ENCODE results near the gene ETV6.
A peak's percentile ranks its signal among the peaks of the same experiment; 100 is the strongest.
"Not testable (repeated sequence)": the region's sequence is repeated elsewhere in the genome, so short reads cannot be mapped to it uniquely, and the experiment has no call there.

The ETV6 gene

DNA sequence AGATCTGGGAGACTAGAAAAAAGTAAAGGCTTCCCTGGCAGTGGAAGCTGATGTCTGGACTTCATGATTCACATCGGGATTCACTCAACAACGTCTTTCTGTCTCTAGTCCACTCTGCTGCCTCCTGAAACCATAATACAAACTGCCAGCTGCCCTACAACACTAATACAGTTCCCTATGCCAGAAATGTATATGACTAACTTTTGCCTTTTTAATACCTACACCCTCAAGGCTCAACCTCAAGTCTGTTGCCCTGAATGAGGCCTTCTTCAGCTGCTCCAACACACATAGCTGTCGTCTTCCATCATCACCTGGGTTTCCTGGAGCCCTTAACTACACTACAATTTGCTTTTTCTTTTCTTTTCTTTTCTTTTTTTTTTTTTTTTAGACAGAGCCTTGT, 238.6 kb downstream of the ETV6 start:
- DNase-seq (ENCODE audit: low read depth): no peak

DNA sequence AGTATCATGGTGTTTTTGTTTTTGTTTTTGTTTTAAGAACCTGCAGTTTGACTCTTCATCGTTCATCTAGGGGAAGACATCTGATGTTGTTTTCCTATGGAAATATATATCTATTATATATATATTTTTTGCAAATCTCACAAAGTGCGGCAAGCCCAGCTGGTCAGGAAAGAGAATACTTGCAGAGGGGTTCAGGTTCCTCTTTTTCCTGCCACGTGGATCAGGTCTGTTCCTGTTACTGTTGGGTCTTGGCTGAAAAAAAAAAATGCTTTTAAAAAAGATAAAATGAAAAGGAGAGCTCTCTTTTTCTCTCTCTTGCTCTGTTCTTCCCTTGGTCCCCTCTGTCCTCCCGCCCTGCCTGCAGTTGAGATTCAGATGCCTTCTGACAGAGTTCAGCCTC, 241.9 kb downstream of the ETV6 start:
- no peak for DNase-seq (ENCODE audit: low read depth)

DNA sequence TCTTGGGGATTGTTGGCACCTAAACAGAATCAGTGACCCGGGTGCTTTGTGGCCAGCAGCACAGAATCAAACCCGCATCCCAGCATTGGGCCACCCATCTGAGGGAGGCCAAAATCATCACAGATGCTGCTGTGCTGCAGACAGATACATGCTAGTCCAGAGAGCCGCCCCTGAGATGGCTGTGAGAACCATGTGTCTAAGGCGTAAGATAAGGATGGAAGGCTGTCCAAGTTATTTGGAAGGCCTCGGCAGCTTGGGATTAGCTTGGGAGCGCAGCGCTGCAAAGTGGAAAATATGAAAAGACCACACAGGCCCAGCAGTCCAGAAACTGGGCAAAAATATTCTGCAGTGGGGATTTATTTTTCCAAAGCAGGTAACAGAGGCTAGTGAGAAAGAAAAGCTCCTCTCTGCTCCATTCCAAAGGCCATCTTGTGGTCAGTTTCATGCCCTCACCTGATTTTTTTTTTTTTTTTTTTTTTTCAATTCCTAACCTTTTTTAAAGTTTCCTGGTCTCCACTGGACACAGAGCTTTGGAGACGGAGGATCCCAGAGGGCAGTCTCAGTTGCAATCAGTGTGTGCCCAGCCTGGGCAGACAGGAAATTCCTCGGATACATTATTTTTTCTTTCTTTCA, 242.4 kb downstream of the ETV6 start:
- DNase-seq (ENCODE audit: low read depth): peak; percentile 20

DNA sequence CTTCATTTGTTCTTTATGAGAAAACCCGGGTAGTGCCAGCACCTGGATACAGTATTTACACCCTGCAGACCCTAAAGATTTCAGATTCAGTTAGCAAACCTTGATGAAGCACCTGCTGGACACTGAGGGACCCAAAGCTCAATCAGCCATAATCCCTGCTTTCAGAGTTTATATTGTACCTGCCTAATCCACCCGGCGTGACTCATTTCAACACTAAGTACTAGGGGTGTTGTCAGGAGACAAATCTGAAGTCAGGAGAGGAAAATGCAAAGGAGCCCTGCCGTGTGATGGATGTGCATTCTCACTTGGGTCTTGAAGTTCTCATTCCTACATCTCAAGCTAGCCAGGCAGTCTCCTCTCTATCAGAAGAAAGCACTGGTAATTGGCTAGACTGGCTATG, 244.5 kb downstream of the ETV6 start:
- DNase-seq (ENCODE audit: low read depth): no peak

DNA sequence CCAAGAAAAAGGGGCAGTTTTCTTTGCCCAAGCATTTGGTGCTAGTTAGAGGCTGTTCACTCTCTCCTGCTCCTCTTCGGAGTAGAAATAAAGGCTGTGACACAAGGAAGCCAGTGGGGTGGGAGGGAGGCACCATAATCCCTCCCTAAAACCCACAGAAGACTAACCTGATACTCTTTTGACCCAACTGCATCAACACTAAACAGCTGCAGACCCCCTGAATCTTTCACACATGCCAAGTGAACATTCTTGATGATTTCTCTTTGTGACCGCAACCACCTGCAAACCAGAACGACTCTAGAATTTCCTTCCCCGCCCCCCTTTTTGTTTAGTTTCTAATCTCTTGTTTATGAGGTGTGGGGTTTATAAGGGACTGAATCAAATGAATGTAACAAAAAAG, 245.4 kb downstream of the ETV6 start:
- DNase-seq (ENCODE audit: low read depth): no peak

DNA sequence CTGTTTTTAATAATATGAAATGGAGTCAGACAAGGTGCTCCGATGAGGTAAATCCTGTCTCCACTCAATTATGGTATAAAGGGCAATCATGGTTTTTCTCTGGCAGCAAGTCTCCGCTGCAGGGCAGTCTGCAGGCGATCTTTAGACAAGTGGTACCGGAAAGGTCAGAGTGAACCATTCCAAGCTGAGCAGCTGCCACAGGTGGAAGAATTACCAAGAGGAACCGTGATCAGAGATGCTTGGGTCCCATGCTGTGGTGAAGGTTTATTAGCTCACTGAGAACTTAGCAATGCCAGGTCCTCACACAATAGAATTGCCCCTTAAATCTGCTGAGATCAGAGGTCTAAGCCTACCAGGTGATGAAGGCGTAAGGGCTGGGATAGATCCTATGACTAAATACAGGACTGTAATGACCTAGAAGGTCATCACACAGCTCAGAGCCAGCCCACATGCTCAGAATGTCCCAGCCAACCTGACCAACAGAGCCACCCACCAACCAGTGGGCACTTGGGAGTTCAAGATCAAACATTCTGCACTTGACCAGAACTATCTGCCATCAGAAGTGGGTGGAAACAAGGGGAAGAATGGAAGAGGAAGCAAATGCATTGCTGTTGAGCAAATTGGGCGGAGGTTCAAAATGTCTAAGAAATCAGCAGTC, 246.1 kb downstream of the ETV6 start:
- no peak for DNase-seq (ENCODE audit: low read depth)

DNA sequence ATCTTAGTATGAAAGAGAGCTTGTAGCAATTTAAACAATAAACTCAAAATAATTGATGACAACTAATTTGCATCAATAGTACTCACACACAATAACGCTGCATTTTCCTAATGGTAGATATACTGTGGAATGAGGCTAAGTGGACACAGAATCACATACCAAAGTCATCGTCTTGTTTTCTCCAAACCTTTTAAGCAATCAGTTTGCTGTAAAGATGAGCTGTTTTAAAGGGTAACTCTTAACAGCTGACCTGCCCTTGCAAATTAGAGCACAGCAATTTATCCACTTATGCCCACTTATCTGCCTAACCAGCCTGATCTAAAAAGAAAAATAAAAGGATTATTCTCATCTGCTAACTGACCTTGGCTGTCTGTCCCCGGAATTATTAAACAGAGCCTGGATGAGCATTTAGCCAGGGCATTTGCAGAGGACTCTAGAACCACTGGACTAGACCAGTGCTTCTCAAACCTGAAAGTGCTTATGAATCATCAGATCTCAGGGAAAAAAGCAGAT, 247.0 kb downstream of the ETV6 start:
- DNase-seq (ENCODE audit: low read depth): no peak

DNA sequence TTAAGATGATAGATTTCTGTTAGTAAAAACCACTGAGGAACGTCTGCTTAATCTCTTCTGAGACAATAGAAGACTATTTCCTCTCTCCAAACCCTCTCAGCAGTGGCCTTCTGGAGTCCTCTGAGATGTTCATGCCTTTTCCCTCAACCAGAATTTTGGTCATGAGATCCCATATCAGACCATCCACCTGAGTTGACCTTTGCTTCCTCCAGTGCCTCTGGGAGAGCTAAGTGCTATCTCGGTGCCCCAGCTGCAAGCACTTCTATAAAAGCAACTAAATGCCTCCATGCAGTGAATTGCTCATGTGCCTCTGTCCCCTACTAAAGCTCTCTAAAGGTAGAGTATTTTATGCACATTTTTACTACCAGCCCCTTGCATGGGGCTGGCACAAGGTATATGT, 248.4 kb downstream of the ETV6 start:
- no peak for DNase-seq (ENCODE audit: low read depth)

DNA sequence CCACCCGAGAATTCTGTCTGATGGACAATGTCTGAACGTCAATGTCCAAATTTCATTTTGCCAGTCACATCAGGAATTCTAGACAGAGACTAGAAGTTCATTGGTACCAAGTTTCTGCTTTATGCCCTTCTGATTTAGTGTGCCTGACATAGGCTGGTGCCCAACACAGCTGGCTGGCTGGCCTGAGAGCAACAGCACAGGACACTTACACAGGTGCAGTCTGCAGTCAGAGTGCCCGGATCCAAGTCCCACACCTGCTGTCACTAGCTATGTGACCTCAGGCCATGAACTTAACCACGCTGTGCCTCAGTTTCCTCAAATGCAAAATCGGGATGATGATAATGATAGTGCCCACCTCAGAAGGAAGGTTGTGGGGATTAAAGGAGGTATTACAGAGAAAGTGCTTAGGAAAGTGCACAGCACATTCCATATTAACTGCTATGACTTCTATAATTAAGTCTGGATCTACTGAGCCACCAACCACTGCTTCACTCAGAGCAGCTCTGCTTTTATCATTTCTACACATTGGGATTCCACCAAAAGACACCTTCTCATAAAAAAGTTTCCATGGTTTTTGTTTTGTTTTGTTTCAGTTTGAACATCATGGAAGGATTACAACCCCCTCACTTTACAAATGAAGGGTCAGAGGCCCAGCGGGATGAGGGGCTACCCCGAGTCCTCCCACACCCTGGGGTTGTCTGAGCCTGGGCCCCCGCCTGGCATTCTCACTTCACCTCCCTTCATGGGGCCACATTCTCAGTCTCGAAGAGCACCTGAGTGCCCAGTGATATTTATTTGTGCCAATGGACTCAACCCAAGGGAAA, 252.4 kb downstream of the ETV6 start:
- DNase-seq (ENCODE audit: low read depth): no peak

DNA sequence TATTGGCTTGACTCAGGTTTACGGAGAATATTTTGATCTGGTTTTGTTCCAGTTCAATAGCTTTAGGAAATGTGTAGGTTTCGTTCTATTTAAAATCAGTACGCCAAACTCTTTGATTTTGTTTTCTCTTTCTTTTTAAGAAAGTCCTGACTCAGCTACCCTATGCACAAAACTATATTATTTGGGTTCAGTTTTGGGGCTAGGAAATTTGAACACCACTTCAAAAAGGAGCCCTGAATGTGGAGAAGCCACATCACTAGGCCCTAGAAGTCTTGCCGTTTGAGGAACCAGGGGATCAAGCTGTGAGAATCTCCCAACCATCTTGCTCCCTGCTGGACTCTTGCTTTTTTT, 253.0 kb downstream of the ETV6 start:
- no peak for DNase-seq (ENCODE audit: low read depth)

DNA sequence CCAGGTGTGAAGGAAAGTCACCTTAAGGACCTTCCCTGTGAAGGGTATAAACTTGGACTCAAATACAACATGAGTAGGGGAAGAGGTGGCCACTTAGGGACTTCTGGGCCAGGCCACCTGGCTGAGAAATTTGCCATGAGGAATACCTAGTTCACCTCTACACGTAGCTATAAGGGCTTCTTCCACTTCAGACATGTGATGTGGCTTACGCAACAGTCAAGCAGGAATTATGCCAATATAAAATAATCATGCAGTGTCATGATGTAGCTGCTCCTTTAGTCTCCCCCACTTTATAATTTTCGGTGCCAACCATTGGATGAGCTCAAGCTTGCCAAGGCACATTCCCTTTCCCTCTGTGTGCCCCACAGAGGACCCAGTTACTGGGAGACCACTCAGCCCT, 254.7 kb downstream of the ETV6 start:
- DNase-seq (ENCODE audit: low read depth): no peak

DNA sequence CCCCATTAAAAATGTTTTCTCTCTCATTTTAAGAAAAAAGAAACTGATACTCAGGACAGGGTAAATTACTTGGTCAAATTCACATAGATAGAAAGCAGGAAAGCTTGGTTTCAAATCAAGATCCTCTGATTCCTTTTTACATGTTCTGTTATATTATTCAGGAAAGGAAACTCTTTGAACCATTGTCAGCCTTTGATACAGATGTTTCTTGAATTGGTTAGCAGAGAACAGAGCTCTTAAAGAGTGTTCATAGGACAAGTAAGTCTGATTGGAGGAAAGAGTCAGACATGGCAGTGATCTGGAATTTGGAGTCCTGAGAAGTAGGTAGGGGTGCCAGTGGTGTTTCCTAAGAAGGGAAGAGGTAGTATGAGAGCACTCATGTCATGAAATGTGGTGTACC, 256.1 kb downstream of the ETV6 start:
- no peak for DNase-seq (ENCODE audit: low read depth)

DNA sequence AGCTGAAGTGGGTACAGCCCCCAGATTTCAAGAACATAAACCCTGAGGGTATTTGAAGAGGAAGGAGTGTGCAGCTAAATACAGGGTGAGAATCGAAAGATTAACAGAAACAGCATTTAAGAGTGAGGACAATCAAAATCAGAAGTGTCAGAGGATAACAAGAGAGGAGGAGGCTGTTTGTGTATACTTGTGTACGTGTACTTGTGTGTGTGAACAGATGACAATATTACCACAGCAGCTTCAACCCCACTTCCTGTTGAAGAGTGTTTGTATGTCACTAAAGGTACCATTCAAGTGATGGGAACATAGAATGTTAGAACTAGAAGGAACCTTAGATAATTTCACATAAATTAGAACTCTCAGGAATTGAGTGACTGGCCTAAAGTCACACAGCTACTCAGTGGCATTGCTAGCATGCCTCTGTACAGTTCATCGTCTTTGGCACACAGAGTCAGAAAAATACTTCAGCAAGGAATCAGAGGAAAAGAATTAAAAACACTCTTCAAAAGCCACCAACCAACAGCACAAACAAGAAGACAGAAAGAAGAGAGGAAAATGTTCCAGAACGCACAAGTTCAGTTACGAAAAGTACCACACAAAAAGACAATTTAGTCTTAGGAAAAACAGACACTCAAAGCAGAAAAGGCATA, 256.9 kb downstream of the ETV6 start:
- peak; percentile 13 for DNase-seq (ENCODE audit: low read depth)

DNA sequence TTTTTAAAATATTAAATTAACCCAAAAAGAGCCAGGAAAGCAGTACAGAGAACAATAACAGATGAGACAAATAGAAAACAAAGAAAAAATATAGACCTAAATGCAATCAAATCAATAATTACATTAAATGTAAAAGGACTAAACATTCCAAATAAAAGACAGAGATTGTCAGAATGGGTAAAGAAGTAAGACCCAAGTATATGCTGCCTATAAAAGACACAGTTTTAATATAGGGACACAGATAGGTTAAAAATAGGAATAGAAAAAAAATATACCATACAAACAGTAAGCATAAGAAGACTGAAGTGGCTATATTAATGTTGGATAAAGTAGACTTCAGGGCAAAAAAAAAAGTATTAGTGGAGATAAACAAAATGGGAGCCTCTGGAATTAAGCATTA, 258.2 kb downstream of the ETV6 start:
- DNase-seq (ENCODE audit: low read depth): no peak

DNA sequence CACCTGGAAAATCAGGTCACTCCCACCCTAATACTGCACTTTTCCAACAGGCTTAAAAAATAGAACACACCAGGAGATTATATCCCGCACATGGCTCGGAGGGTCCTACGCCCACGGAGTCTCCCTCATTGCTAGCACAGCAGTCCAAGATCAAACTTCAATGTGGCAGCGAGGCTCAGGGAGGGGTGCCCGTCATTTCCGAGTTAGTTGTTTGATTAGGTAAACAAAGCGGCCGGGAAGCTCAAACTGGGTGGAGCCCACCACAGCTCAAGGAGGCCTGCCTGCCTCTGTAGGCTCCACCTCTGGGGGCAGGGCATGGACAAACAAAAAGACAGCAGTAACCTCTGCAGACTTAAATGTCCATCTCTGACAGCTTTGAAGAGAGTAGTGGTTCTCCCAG, 259.9 kb downstream of the ETV6 start:
- DNase-seq (ENCODE audit: low read depth): not testable (repeated sequence)

DNA sequence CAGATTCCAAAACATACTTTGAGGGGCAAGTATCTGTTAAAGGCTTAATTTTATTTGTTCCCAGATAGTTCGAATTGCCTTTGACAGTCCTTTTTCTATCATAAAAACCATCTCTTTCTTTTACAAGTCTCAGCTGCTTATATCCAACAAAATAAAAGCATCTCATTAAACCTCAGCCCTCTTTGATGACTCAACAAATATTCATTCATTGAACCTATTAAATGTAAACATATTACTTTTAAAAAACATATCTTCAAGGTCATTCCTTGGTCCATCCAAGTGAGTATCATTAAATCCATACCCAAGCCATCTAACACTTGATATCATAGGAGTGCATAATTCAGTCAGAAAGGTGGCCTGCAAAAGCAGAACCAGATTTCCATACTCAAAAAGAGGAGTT, 266.6 kb downstream of the ETV6 start:
- no peak for DNase-seq (ENCODE audit: low read depth)

DNA sequence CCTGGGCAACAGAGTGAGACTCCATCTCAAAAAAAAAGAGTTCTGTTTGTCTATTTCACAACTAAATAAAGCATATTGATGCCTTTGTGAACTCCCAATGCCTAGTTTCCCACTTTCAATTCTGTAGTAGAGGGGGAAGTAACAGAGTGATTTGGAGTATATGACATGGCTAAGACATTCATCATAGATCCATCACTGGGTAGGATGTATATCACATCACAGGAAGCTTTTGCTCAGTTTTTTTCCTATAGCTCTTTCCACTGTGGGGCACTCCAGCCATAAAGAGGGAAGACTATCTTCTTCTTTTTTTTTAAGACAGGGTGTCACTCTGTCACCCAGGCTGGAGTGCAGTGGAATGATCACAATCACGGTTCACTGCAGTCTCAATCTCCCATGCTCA, 267.3 kb downstream of the ETV6 start:
- DNase-seq (ENCODE audit: low read depth): no peak

DNA sequence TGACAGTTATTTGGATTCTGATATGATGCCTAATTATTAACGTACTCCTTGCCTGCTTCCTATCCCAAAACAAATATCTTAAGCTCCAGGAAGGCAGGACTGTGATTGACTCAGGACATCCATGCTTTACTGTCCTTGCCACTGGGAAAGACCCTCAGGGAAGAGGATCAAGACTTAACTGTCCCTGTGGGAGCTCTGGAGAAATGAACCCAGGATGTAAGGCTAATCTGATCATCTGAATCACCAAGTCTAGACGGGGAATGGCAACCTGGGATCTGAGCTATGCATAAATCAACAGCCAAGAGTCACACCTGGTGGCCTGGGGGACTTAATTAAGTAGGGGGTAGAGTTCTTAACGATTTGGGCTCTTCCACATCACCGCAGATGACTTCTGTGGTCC, 268.0 kb downstream of the ETV6 start:
- DNase-seq (ENCODE audit: low read depth): no peak

DNA sequence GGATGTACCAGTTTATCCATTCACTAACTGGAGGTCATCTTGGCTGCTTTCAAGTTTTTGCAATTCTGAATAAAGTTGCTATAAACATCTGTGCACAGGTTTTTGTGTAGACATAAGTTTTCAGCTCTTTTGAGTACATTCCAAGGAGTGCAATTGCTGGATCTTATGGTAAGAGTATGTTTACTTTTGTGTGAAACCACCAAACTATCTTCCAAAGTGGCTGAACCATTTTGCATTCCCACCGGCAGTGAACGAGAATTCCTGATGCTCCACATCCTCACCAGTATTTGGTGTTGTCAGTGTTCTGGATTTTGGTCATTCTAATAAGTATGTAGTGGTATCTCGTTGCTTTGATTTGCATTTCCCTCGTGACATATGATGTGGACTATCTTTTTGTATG, 270.8 kb downstream of the ETV6 start:
- no peak for DNase-seq (ENCODE audit: low read depth)

DNA sequence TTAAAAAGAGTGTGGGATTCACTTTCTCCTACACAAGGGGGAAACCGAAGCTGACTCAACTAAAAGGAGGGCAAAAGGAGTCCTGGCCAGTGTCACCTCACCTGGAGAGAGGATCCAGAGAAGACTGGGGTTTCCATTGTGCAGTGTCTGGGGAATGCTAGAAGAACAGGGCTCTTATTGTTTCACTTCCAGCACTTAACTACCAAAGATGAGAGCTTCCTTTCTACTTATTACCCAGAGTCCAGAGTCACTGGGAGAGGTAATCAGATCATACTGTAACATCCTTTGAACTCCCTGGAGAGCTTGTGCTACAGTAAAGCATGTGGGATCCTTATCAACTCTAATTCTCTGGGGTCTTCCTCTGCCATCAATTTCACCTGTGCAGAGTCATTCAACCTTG, 272.9 kb downstream of the ETV6 start:
- DNase-seq (ENCODE audit: low read depth): no peak

DNA sequence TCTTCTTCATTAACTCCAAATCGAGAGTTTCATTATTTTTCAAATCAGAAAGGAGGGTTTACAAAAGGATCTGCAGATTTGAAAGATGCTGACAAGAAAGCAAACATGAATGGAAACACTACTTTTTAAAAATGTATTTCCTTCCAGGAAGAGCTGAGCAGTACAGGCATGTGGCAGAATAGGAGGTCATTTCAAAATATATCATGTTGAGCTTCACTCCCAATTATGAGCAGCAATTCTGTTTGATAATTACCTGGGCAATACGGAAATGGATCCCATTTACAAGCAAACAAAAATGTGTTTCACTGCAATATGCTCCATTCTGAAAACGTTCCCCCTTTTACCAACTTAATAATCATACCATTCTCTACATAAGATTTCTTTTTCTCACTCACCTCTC, 273.6 kb downstream of the ETV6 start:
- no peak for DNase-seq (ENCODE audit: low read depth)

DNA sequence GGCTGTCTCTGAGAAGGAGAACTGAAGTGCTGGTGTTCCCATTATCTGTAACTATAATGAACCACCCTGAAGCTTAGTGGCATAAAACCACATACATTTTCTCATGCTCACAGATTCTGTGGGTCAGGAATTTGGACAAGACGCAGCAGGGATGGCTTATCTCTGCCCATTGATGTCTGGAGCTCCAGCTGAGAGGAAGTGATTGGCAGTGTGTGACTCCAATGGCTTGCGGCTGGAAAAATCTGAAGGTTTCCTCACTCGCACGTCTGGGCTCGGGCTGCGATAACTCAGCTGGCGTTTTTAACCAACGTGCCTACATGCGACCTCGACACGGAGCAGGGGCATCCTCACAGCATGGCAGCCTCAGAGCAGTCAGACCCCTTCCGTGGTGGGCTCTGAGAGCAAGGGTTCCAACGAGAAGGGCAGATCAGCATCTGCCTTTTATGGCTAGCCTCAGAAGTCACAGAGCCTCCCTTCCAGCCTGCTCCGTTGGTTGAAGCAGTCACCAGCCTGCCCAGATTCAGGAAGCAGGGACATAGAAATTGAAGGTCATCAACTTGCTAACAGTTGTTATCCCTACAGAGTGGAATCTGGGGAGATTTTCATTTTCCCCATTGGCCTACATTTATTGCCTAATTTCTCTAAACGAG, 277.9 kb downstream of the ETV6 start:
- no peak for DNase-seq (ENCODE audit: low read depth)

Measured in ELR (cell line).